ENCODE data around the gene P3H2.

Gene P3H2

GRCh38 chr3:189909139-189909538 is 211.6 kb downstream of the P3H2 start:
- no peak overlapping the region for H3K4me3 Mint-ChIP-seq

DNA sequence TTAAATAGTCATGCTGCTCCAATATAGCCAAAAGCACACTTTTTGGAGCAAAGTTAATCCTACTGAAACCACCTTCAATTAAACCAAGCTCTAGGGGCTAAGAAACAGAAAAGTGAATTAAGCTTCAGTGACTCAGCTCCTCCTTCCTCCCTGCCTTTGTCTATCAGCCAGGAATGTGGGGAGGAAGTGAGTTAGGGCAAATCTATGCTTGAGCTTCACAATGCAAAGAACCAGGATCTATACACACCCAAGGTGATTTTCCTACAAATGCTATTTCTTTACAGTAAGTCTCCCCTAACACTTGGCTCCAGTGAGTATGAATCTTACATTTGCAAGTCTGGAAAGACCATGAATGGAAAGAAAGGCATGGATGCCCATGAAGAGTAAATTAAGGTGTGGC is 212.1 kb downstream of the P3H2 start:
- Mint-ChIP-seq H3K27ac (no peak overlapping the region), H3K27me3 (peaks cover 6% of the 10 kb centered on the region), H3K36me3 (no peaks in the 10 kb centered on the region), H3K9me3 (no peaks in the 10 kb centered on the region), H3K4me1 (no peaks in the 10 kb centered on the region), H3K4me3 (no peak overlapping the region)
- ATAC-seq (ENCODE audit: low read depth) (no peak), DNase-seq (ENCODE audit: low spot score in 2 of 2) (no peak)

More at GRCh38 chr3:189909139-189909538, 211.6 kb downstream of the P3H2 start:
- no peak overlapping the region for H3K27ac Mint-ChIP-seq
- H3K9me3 Mint-ChIP-seq, result no peaks in the 10 kb centered on the region
- H3K4me1 Mint-ChIP-seq, result no peaks in the 10 kb centered on the region
- no peak for ATAC-seq (ENCODE audit: low read depth)
- H3K27me3 Mint-ChIP-seq, result peaks cover 8% of the 10 kb centered on the region
- no peaks in the 10 kb centered on the region for H3K36me3 Mint-ChIP-seq
- no peak for DNase-seq (ENCODE audit: low spot score in 2 of 2)

- DNase-seq (ENCODE audit: low spot score in 2 of 2) (no peak), ATAC-seq (ENCODE audit: low read depth) (no peak)
- Mint-ChIP-seq H3K4me3 (no peak overlapping the region), H3K36me3 (no peaks in the 10 kb centered on the region), H3K9me3 (no peaks in the 10 kb centered on the region), H3K4me1 (no peaks in the 10 kb centered on the region), H3K27me3 (peaks cover 3% of the 10 kb centered on the region), H3K27ac (no peak overlapping the region)
Measured at GRCh38 chr3:189907803-189908202, 212.9 kb downstream of the P3H2 start.
